Measurements from ENCODE around the gene RPTOR. TPM values are rescaled to one million over a fixed set of nuclear protein-coding genes. Genes with fewer than 3 reads are reported as not detected.
A peak's percentile ranks its signal among the peaks of the same experiment; 100 is the strongest.

The RPTOR gene
- total and polyA plus RNA-seq, 4 donors = 12.4 to 46.1 (median 29.7) TPM

GRCh38 chr17:80925688-80926335, 381.2 kb downstream of the RPTOR start:
- ATAC-seq (ENCODE audit: insufficient read depth, low FRiP score) (no peak), DNase-seq (no peak)
- WGBS, 2 donors = 86 to 87% methylated on average over 18 of the region's 18 CpGs
- Histone ChIP-seq H3K27ac (ENCODE audit: low read depth in 1 of 2, low read length in 1 of 2) (no peak overlapping the region), H3K9me3 (ENCODE audit: control insufficient read depth in 4 of 4, insufficient read depth in 3 of 4, low read length in 3 of 4) (no peaks in the 10 kb centered on the region), H3K27me3 (ENCODE audit: control insufficient read depth in 3 of 3, insufficient read depth in 3 of 3, low read length in 2 of 3) (no peaks in the 10 kb centered on the region), H3K9ac (ENCODE audit: insufficient read depth in 1 of 2, low read length in 2 of 2) (no peak overlapping the region), H3K36me3 (ENCODE audit: control insufficient read depth in 4 of 4, insufficient read depth in 4 of 4, low read length in 4 of 4) (peaks cover 0 to 37% (median 24%) of the 10 kb centered on the region in 4 donors), H3K4me3 (no peak overlapping the region), H3K4me1 (ENCODE audit: control insufficient read depth in 5 of 5, insufficient read depth in 5 of 5, low read length in 5 of 5) (peaks cover 0 to 3% (median 0%) of the 10 kb centered on the region in 5 donors)
- TF ChIP-seq CTCF (IDR thresholded peaks at IDR 0.05; ENCODE audit: control extremely low read depth, extremely low read depth) = no peak

GRCh38 chr17:80926591-80927250, 382.1 kb downstream of the RPTOR start:
- Histone ChIP-seq H3K36me3 (ENCODE audit: control insufficient read depth in 4 of 4, insufficient read depth in 4 of 4, low read length in 4 of 4) (peaks cover 0 to 38% (median 24%) of the 10 kb centered on the region in 4 donors), H3K4me1 (ENCODE audit: control insufficient read depth in 5 of 5, insufficient read depth in 5 of 5, low read length in 5 of 5) (peaks cover 0 to 3% (median 0%) of the 10 kb centered on the region in 5 donors), H3K9ac (ENCODE audit: insufficient read depth in 1 of 2, low read length in 2 of 2) (no peak overlapping the region), H3K27ac (ENCODE audit: low read depth in 1 of 2, low read length in 1 of 2) (no peak overlapping the region), H3K9me3 (ENCODE audit: control insufficient read depth in 4 of 4, insufficient read depth in 3 of 4, low read length in 3 of 4) (no peaks in the 10 kb centered on the region), H3K27me3 (ENCODE audit: control insufficient read depth in 3 of 3, insufficient read depth in 3 of 3, low read length in 2 of 3) (no peaks in the 10 kb centered on the region), H3K4me3 (no peak overlapping the region)
- no peak for ATAC-seq (ENCODE audit: insufficient read depth, low FRiP score)
- TF ChIP-seq CTCF (IDR thresholded peaks at IDR 0.05; ENCODE audit: control extremely low read depth, extremely low read depth) = no peak
- no peak for DNase-seq
- WGBS, 2 donors = 73 to 93% methylated on average over 15 of the region's 15 CpGs

- Histone ChIP-seq H3K36me3 (ENCODE audit: control insufficient read depth in 4 of 4, insufficient read depth in 4 of 4, low read length in 4 of 4) (peaks cover 0 to 35% (median 25%) of the 10 kb centered on the region in 4 donors), H3K27ac (ENCODE audit: low read depth in 1 of 2, low read length in 1 of 2) (peak overlapping the region in 1 of 2 donors; percentile 5), H3K9me3 (ENCODE audit: control insufficient read depth in 4 of 4, insufficient read depth in 3 of 4, low read length in 3 of 4) (no peaks in the 10 kb centered on the region), H3K4me1 (ENCODE audit: control insufficient read depth in 5 of 5, insufficient read depth in 5 of 5, low read length in 5 of 5) (peaks cover 0 to 3% (median 0%) of the 10 kb centered on the region in 5 donors), H3K27me3 (ENCODE audit: control insufficient read depth in 3 of 3, insufficient read depth in 3 of 3, low read length in 2 of 3) (no peaks in the 10 kb centered on the region), H3K9ac (ENCODE audit: insufficient read depth in 1 of 2, low read length in 2 of 2) (no peak overlapping the region), H3K4me3 (no peak overlapping the region)
- peak; percentile 26 for TF ChIP-seq CTCF (IDR thresholded peaks at IDR 0.05; ENCODE audit: control extremely low read depth, extremely low read depth)
- no peak for ATAC-seq (ENCODE audit: insufficient read depth, low FRiP score)
- WGBS, 2 donors = 61 to 69% methylated on average over 11 of the region's 11 CpGs
- peak in 2 of 3 donors; percentile 23 to 57 for DNase-seq
Measured at GRCh38 chr17:80927791-80928216, 383.2 kb downstream of the RPTOR start.

Data from lung (tissue), 12 donors.